ENCODE results near the gene SYNE1. TPM values are rescaled to one million over a fixed set of nuclear protein-coding genes. Genes with fewer than 3 reads are reported as not detected.
"Not testable (repeated sequence)": the region's sequence is repeated elsewhere in the genome, so short reads cannot be mapped to it uniquely, and the experiment has no call there.

SYNE1 gene
- total RNA-seq, 6 experiments from 2014 or later: 60.0 to 69.0 (median 66.9) TPM

GRCh38 chr6:152423216-152424103 is 213.7 kb downstream of the SYNE1 start:
- no peak for DNase-seq
- Mint-ChIP-seq H3K27me3 (ENCODE audit: insufficient read depth) (no peaks in the 10 kb centered on the region; the same call in none of the 2 replicates), H3K4me3 (no peak overlapping the region), H3K36me3 (ENCODE audit: low read depth) (peaks cover 13% of the 10 kb centered on the region; the same call in 1 of the 2 replicates), H3K27ac (no peak overlapping the region), H3K4me1 (ENCODE audit: low read depth) (peaks cover 5% of the 10 kb centered on the region; the same call in 1 of the 2 replicates), H3K9me3 (no peaks in the 10 kb centered on the region)
- TF ChIP-seq CTCF (IDR thresholded peaks at IDR 0.05): peak; percentile 47

GRCh38 chr6:152421496-152421895 is 215.7 kb downstream of the SYNE1 start:
- H3K36me3 Mint-ChIP-seq (ENCODE audit: low read depth): peaks cover 24% of the 10 kb centered on the region
- not testable (repeated sequence) for H3K4me3 Mint-ChIP-seq; H3K4me1 Mint-ChIP-seq (ENCODE audit: low read depth); DNase-seq; H3K27me3 Mint-ChIP-seq (ENCODE audit: insufficient read depth); H3K9me3 Mint-ChIP-seq; H3K27ac Mint-ChIP-seq

- TF ChIP-seq CTCF (IDR thresholded peaks at IDR 0.05): no peak
- H3K4me1 Mint-ChIP-seq (ENCODE audit: low read depth): peaks cover 5% of the 10 kb centered on the region; the same call in 1 of the 2 replicates
Observed at GRCh38 chr6:152420696-152421095, 216.5 kb downstream of the SYNE1 start.

GRCh38 chr6:152418551-152418950 is 218.6 kb downstream of the SYNE1 start:
- H3K27me3 Mint-ChIP-seq (ENCODE audit: insufficient read depth): 0 out of 2 replicates have a peak, but pooled peaks cover 2% of the 10 kb centered on the region
- peaks cover 5% of the 10 kb centered on the region; the same call in 1 of the 2 replicates for H3K4me1 Mint-ChIP-seq (ENCODE audit: low read depth)
- TF ChIP-seq CTCF (IDR thresholded peaks at IDR 0.05): no peak
- H3K36me3 Mint-ChIP-seq (ENCODE audit: low read depth): peaks cover 22% of the 10 kb centered on the region
- H3K9me3 Mint-ChIP-seq: no peaks in the 10 kb centered on the region
- H3K27ac Mint-ChIP-seq: no peak overlapping the region
- H3K4me3 Mint-ChIP-seq: no peak overlapping the region
- DNase-seq: no peak

More at GRCh38 chr6:152420696-152421095, 216.5 kb downstream of the SYNE1 start:
- H3K4me3 Mint-ChIP-seq: no peak overlapping the region
- DNase-seq: no peak
- H3K9me3 Mint-ChIP-seq: no peaks in the 10 kb centered on the region
- H3K36me3 Mint-ChIP-seq (ENCODE audit: low read depth): peaks cover 26% of the 10 kb centered on the region
- H3K27me3 Mint-ChIP-seq (ENCODE audit: insufficient read depth): peaks cover 1% of the 10 kb centered on the region; the same call in 1 of the 2 replicates
- H3K27ac Mint-ChIP-seq: no peak overlapping the region

- no peak for DNase-seq
- Mint-ChIP-seq H3K4me3 (no peak overlapping the region), H3K27ac (no peak overlapping the region), H3K36me3 (ENCODE audit: low read depth) (peaks cover 22% of the 10 kb centered on the region), H3K9me3 (no peaks in the 10 kb centered on the region), H3K27me3 (ENCODE audit: insufficient read depth) (0 out of 2 replicates have a peak, but pooled peaks cover 2% of the 10 kb centered on the region), H3K4me1 (ENCODE audit: low read depth) (peaks cover 5% of the 10 kb centered on the region; the same call in 1 of the 2 replicates)
- no peak for TF ChIP-seq CTCF (IDR thresholded peaks at IDR 0.05)
Observed at GRCh38 chr6:152416652-152417051, 220.5 kb downstream of the SYNE1 start.
